GM19023 (cell line): ENCODE data around the gene TRPM2.
"Not testable (repeated sequence)": the region's sequence is repeated elsewhere in the genome, so short reads cannot be mapped to it uniquely, and the experiment has no call there.

Source experiments
- ATAC-seq: cut with Tn5 transposase; IDR thresholded peaks from one replicate; pipeline ENCODE4 v1.9.1; 2021; ENCODE audit warnings: mild to moderate bottlenecking, moderate library complexity; ENCODE audit not compliant: unreplicated experiment

TRPM2 gene

DNA sequence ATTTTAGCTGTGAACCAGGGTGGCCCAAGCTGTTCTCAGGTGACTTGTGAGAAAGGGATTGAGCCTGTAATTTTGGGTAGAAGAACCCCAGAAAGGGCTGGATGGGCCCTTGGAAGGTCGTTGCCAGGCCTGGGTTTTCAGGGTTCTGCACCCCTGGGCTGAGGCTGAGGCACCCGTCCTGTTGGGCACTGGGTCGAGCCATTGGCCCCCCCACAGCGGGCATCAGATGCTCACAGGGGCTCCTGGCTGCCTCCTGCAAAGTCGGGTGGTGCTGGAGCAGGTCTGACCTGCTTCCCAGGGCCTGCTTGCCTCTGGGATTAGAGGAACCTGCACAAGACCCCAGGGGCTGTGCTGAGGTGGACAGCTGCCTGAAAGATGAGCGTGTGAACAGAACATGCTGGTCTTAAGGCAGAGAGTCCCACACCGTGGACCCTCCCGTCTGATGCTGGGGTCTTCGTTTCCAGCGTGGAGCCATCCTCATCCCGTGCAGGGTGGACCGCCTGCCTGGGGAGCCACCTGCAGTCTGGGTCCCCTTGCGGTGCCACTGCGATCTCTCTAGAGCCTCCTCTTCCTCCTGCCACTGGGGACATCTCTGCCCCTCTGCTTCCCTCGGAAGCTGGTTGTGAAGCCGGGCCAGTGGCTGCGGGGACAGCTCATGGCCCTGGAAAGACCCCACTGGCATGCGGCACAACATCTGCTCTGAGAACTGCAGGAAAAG is 1.7 kb upstream of the TRPM2 start:
- no peak for ATAC-seq

DNA sequence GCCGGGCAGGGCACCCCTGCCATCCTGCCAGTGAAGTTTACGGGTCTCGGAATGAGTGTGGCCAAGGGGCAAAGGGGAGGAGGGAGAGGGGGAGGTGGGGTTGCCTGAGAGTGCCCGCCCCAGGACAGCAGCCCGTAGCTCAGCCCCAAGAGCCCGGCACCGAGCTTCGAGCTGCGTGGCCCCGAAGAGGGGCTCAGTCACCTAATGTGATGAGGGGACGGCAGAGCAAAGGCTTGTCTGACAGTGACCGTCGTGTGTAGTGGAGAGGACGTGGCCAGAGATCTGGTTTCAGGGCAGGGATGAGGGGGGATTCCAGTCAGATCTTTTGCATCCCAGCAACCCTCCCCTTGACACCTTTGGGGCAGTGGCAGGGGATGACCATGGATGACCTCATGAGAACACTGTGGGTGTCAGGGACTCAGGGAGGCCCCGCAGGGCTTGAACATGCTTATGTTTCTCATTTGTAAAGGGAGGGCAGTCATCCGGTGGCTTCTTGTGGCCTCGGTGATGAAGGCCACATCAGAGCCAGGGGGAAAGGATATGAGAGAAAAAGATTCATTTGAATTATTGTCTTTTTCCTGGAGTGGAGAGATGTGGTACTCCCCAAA is 1.1 kb upstream of the TRPM2 start:
- ATAC-seq, result no peak

DNA sequence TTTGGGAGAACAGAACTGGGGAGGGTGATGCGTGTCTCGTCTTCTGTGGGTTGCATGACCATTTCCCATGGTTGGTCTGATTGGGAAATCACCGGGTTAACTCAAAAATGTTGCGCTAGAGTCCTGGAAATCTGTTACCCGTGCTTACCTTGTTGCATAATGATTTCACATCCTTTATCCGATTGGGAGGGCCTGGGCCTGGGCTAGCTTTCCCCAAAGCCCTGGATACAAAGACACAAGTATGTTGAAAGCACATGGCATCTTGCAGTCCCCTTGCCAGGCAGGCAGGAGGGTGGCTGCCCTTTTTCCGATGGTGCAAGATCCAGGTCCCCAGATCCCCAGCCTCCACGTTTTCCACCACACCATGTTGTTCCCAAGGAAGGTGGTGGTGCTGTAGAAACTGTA is 582 bp downstream of the TRPM2 start:
- ATAC-seq, result no peak

DNA sequence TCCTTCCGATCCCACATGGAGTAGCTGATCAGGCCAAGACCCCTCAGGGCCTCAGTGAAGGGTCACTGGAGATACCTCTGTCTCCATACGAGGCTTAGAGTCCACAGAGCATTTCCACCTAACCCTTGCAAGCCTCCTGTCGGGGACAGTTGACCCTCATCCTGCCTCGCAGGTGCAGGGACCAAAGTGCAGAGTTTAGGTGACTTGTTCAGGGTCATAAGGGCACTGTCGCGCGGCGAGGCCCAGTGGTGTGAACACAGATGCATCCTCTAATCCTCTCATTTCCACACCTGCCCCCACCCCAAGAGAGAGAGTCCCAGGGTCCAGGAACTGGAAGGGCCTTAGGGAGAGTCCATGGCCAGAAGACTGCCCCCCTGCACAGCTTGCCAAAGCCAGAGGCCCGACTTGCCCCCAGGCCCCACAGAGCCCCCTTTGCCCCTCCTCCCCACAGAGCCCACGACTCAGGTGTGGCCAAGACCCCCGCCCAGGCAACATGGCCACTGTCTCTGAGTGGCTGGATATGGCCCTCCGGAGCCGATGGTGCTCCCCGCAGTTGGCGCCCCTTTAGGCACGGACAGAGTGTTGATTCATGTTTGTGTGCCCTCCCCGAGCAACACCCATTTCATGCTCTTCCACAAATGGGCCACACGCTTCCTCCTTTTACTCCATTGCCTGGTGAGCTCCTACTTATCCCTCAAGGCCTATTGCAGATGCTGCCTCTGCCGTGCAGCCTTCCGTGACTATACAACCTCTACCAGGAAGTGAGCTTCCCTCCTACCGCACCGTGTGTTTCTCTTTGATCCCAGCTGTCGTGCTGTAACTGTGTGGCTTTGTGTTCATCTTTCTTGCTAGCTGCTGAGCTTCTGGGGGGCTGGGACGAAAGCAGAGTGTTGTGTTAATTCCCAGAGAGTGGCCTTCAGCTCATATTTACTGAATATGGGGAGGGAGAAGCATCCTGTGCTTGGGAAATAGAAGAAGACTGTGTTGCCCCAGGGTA is 1.7 kb downstream of the TRPM2 start:
- ATAC-seq, result no peak

DNA sequence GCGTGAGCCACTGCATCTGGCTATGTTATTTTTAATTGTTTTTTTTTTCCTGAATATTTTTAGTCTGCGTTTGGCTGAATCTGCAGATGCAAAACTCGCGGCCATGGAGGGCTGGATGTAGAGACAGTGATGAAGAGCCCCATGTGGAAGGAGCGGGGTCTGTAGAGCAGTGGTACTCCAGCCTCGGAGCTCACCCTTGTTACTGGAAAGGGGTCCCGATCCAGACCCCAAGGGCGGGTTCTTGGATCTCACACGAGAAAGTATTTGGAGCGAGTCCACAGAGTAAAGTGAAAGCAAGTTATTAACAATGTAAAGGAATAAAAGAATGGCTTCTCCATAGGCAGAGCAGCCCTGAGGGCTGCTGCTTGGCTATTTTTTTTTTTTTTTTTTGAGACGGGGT is 2.7 kb downstream of the TRPM2 start:
- ATAC-seq, result no peak

DNA sequence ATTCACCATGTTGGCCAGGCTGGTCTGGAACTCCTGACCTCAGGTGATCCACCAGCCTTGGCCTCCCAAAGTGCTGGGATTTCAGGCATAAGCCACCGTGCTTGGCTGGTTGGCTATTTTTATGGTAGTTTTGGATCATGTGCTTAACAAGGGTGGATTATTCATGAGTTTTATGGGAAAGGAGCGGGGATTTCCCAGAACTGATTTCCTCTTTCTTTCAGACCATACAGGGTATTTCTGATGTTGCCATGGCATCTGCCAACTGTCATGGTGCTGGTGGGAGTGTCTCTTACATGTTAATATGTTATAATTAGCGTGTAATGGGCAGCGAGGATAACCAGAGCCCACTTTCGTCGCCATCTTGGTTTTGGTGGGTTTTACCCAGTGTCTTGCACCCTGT is 3.2 kb downstream of the TRPM2 start:
- ATAC-seq, result no peak

DNA sequence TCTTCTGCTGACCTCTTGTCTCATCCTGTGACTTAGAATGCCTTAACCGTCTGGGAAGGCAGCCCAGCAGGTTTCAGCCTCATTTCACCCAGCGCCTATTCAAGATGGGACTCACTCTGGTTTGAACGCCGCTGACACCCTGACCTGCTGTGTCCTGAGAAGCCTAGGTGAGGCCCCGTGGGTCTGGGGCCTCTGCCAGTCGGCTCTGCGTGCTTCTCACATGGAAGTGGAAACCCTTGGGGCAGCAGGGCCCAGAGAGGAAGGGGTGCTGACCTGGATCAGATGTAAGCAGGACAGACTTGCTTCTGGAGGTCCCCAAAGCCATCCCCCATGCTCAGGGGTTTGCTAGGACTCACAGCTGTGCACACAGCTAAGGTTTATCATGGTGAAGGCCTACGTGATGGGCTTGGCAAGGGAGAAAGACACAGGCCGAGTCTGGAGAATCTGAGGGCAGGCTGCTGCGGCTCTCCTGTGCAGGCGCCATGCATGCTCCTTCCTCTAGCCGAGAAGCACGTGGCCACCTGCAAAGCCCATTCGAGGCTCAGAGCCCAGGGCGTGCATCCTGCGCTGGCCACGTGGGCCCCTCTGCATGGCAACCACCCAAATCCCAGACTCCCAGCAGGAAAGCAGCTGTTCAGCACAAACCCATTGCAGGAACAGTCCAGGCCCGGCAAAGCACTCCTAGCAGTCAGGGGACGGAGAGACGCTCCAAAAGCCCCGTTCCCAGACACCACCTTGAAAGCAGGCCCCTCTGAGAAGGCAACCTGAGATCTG is 3.8 kb downstream of the TRPM2 start:
- ATAC-seq, result no peak

DNA sequence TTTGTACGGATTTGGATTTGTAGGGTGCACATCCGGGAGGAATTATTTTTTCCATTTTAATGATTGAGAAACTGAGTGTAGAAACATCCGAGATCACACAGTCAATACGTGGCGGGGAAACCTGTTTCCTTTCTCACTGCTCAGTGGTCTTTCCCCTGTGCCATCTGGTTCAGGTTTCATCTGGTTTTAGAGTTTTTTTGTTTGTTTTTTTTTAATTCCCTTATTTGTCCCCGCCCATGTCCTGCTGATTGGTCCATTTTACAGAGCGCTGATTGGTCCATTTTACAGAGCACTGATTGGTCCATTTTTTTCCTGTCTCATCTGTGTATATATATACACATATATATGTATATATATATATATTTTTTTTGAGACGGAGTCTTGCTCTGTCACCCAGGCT is 6.0 kb downstream of the TRPM2 start:
- ATAC-seq, result no peak

DNA sequence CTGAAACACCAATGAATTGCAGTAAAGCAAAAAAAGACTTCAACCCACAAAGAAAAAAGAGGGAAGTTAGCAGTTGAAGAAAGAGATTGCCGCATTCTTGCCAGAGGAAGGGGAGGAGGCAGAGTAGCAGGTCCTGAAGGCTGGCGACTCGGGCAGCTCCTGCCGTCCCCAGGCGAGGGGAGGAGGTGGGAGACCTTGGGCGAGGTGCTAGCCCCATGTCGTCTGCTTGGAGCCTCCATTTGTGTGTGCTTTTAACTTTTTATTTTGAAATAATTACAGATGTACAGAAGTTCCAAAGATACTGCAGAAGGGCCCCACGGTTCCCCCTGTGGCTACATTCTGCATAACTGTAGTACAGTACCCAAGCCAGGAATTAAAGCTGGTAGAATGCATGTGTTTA is 6.7 kb downstream of the TRPM2 start:
- ATAC-seq, result no peak

DNA sequence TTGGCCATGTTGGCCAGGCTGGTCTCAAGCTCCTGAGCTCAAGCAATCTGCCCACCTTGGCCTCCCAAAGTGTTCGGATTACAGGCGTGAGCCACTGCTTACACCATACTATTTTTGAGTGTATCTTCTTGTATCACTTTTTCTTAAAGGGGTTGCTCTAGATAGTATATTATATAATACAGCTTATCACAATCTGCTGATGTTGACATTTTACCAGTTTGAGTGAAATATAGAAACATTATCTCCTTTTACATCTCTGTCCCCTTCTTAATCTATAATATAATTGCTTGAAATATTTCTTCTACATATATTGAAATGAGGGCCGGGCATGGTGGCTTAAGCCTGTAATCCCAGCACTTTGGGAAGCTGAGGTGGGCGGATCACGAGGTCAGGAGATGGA is 8.5 kb downstream of the TRPM2 start:
- ATAC-seq, result not testable (repeated sequence)

DNA sequence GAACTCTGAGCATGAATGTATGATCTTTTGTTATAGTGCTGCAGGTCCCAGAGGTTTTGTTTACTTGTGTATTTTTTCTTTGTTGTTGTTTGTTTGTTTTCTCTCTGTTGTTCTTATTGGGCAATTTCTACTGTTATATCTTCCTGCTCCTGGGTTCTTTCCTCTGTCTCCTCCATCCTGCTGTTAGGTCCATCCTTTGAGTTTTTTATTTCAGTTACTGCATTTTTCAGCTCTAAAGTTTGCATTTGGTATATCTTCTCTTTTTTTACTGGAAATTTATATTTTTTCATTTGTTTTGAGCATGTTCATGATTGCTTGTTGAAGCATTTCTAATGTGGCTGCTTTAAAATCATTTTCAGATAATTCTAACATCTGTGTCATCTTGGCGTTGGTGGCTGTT is 9.9 kb downstream of the TRPM2 start:
- no peak for ATAC-seq

DNA sequence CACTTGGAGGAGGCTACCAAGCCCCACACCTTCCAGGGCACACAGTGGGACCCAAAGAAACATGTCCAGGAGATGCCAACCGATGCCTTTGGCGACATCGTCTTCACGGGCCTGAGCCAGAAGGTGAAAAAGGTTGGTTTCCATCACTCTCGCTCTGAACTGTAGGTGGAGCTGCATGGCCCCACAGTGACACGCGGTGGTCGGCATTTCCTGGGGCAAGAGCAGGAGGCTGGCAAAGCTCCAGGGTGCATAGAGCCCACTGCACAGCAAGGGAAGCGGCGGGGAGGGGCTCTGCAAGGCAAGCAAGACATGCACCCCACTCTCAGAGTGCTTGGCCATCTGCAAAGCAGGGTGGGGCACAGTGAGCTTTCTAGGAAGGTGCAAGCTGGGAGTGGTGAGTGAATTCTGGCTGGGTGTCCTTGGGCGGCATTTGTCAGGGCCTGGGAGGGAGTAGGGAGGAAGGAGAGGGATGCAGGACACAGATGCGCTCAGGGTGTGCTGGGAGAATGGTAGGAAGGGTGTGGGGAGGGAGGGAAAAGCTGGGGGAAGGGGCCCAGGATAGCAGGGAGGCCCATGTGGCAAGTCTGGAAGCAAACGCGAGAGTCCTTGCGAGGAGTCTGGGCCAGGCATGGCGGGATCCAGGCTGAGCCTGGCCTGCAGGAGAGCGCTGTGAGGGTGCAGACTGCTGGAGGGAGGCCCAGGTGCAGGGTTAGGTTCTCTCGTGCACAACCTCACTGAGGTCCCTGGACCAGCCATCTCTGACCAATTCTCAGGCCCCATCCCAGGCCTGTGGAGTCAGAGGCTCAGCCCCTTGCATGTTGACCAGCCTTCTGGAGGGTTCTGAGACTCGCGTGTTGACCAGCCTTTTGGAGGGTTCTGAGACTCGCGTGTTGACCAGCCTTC is 11.0 kb downstream of the TRPM2 start:
- no peak for ATAC-seq

DNA sequence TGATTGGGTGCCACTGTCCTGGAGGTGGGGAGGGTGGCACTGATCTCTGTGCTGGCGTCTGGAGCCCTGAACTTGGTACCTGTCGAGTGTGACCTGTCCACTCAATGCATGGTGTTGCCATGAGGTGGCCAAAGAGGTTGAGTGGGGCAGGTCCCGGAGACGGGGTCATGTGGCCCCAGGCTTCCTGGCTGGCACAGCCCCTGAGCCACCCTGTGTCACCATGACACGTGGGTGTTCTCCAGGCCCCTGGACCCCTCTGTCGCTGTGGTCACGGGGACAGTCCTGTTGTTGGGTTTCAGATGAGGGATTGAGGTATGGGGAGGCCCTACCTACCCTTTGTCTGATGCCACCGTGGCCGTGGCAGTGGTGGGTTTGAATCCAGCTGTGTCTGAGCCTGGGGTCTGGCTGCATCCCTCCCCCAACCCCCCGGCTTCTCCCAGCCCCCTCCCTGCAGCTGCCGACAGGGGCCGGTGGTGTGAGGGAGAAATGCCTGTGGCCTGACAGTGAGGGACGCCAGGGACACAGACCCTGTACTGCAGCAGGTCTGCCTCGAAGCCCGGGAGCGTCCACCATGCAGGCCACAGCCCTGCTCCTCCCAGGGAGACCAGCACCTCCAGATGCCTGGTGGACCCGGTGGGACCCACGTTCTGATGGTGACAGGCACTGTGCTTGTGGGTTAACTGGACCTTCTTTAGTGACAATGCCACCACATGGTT is 12.0 kb downstream of the TRPM2 start:
- no peak for ATAC-seq

DNA sequence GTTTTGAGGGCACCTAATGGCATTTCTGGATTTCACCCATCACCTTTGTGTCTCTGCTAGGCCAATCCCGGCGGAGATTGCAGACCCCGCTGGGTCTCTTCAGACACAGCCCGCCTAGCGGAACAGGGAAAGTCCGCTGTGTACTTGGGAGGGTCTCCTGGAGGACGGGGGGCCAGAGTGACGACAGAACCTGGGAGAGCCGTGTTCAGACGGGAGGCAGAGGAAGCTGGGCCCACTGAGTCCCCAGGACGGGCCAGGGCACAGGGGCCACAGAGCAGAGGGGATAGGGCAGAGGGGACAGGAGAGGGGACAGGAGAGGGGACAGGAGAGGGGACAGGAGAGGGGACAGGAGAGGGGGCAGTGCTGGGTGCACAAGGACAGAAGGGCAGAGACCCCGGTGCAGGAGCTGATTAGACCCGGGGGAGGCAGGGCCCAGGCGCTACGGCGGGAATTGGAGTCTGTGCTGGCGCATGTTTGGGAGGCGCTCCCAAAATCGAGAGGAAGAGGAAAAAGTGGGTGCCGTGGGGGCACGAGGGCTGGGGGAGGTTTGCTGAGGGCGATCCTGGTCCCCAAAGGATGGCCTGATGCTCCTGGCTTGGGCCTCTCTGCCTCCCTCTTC is 12.7 kb downstream of the TRPM2 start:
- ATAC-seq, result no peak

DNA sequence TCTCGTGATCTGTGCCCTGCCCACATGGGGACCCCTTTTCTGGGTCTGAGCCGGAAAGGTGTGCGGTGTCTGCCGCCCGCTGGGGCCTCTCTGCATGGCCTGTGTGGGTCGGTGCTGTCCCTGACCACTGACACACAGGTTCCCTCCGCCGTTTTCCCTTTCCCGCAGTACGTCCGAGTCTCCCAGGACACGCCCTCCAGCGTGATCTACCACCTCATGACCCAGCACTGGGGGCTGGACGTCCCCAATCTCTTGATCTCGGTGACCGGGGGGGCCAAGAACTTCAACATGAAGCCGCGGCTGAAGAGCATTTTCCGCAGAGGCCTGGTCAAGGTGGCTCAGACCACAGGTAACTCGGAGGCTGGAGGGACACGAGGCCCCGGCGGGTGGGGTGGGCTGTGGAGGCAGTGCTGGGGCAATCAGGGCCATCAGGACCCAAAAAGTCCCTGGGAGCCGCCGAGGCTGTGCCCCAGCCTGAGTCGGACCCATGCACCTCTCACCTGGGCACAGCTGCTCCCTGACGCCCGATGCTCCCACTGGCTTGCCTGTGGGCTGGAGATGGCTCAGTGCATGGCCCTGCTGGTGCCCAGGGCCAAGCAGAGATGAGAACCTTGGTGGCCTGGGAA is 13.3 kb downstream of the TRPM2 start:
- no peak for ATAC-seq

DNA sequence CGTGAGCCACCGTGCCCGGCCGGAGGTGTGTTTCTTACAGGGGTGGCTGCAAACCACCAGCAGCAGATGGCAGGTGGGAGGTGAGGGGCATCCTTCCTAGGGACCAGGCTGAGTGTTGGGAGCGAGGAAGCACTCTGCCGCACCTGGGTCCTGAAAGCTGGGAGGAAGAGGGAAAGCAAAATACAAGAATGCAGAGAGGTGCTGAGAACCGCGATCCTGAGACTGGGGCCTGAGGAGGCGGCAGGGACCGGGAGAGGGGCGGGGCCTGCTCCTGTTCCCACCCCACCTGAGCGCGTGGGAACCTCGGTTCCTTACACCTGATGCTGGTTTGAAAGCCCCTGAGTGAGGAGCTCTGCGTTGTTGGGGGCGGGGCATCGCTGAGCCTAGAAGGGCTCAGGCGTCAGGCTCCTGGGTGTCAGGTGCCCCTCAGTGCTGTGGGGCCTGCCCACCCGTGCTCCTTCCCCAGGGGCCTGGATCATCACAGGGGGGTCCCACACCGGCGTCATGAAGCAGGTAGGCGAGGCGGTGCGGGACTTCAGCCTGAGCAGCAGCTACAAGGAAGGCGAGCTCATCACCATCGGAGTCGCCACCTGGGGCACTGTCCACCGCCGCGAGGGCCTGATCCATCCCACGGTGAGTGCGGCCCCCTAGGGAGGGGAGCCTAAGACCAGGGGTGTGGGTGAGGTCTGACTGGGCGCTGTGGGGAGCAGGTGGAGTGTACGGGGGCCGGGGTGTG is 15.5 kb downstream of the TRPM2 start:
- no peak for ATAC-seq

DNA sequence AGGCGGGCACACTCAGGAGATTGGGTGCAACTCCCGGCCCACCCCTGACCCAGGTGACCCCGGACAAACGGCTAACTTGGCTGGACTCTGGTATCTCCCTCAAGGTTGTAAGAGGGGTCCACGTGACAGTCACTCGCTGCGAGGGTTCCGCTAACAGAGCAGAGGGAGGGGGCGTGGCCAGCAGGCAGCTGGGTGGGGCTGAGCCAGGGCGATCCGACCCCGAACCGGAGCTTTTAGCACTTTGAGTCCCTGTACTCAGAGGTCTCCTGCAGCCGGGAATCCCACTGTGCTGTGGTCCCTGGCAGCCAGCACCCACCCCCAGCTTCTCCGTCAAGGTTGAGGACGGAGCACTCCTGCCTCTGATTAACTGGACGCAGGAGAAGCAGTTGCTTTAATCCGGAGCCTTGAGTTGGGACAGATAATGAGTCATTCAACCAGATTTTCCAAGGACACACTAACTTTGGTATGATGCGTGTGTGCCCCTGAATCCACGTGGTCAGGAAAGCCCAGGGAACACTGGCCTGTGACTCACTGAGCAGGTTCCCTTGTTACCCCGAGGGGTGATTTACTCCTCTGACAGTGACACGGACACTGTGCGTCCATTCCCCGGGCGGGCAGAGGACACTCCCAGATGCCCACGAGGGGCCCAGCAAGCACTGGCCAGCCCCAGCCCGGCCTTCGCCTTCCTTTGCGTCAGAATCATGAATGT is 16.8 kb downstream of the TRPM2 start:
- no peak for ATAC-seq
